Activated T-cell treated with anti-CD3 and anti-CD28 coated beads, Interleukin-2, amount 50 U/mL, for 72 hours (primary cell): Measurements from ENCODE around the gene RLIM. TPM values are rescaled to one million over a fixed set of nuclear protein-coding genes. Genes with fewer than 3 reads are reported as not detected.
A peak's percentile ranks its signal among the peaks of the same experiment; 100 is the strongest.

ENCODE experiments used
- ATAC-seq, 2 donors: fragments of 150-1000 bp; cut with Tn5 transposase; replicated peaks in 1 of 2; 2 replicates each; pipeline ENCODE4 v1.10.0; 2021; ENCODE audit warnings: moderate library complexity in 2 of 2, mild to moderate bottlenecking in 1 of 2
- DNase-seq, 2 donors: peaks; one replicate each; pipeline ENCODE4 v3.0.0; 2021 to 2022; ENCODE audit warnings: mixed read lengths in 1 of 2
- H3K27ac Mint-ChIP-seq: one replicate; pipeline ENCODE4 v1.8.0; 2022; ENCODE audit warnings: mild to moderate bottlenecking, moderate library complexity, mixed read lengths
- H3K27me3 Mint-ChIP-seq: one replicate; pipeline ENCODE4 v1.8.0; 2022; ENCODE audit warnings: low read depth, mixed read lengths
- H3K36me3 Mint-ChIP-seq, 2 donors: one replicate each; pipeline ENCODE4 v1.8.0; 2022; ENCODE audit warnings: mixed read lengths in 2 of 2, mild to moderate bottlenecking in 1 of 2; ENCODE audit not compliant: insufficient read depth in 2 of 2
- H3K4me1 Mint-ChIP-seq: one replicate; pipeline ENCODE4 v1.8.0; 2022; ENCODE audit warnings: low read depth, mixed read lengths
- H3K4me3 Mint-ChIP-seq, 2 donors: one replicate each; pipeline ENCODE4 v1.8.0; 2022; ENCODE audit warnings: mild to moderate bottlenecking in 2 of 2, mixed read lengths in 2 of 2, moderate library complexity in 2 of 2
- H3K9me3 Mint-ChIP-seq, 2 donors: one replicate each; pipeline ENCODE4 v1.8.0; 2022; ENCODE audit warnings: mixed read lengths in 2 of 2
- total RNA-seq, 2 donors: library from RNA; stranded (reverse); gene quantifications; one replicate each; pipeline ENCODE4 v1.2.3, GENCODE V29; 2022

The RLIM gene
- total RNA-seq, 2 donors from 2014 or later = 29.9 to 35.0 TPM

- Mint-ChIP-seq H3K27me3 (no peaks in the 10 kb centered on the region), H3K27ac (peak overlapping the region; percentile 40), H3K4me3 (peak overlapping the region in 1 of 2 donors; percentile 7), H3K36me3 (peaks cover 0 to 5% of the 10 kb centered on the region in 2 donors), H3K4me1 (peaks cover 31% of the 10 kb centered on the region), H3K9me3 (no peaks in the 10 kb centered on the region)
- DNase-seq (no peak), ATAC-seq (peak; percentile 21 to 24)
Observed at GRCh38 chrX:74579597-74580198, 34.7 kb downstream of the RLIM start.

- ATAC-seq (peak; percentile 96 to 98), DNase-seq (peak; percentile 10 to 13)
- Mint-ChIP-seq H3K4me1 (peaks cover 31% of the 10 kb centered on the region), H3K27ac (peak overlapping the region; percentile 77), H3K27me3 (no peaks in the 10 kb centered on the region), H3K4me3 (peak overlapping the region in 1 of 2 donors; percentile 55), H3K36me3 (peaks cover 0 to 5% of the 10 kb centered on the region in 2 donors), H3K9me3 (no peaks in the 10 kb centered on the region)
Observed at GRCh38 chrX:74578137-74578536, 36.3 kb downstream of the RLIM start.

GRCh38 chrX:74557378-74557777 is 57.0 kb downstream of the RLIM start:
- H3K4me3 Mint-ChIP-seq = no peak overlapping the region
- peaks cover 16% of the 10 kb centered on the region for H3K27me3 Mint-ChIP-seq
- H3K9me3 Mint-ChIP-seq = no peaks in the 10 kb centered on the region
- no peaks in the 10 kb centered on the region for H3K36me3 Mint-ChIP-seq
- DNase-seq (no peak), ATAC-seq (peak; percentile 58 to 61)
- H3K27ac Mint-ChIP-seq = no peak overlapping the region
- no peaks in the 10 kb centered on the region for H3K4me1 Mint-ChIP-seq

- Mint-ChIP-seq H3K9me3 (peaks cover 0 to 2% of the 10 kb centered on the region in 2 donors), H3K4me1 (no peaks in the 10 kb centered on the region), H3K36me3 (peaks cover 0 to 3% of the 10 kb centered on the region in 2 donors), H3K4me3 (no peak overlapping the region), H3K27ac (no peak overlapping the region), H3K27me3 (peaks cover 34% of the 10 kb centered on the region)
- DNase-seq = no peak
- ATAC-seq = no peak
Observed at GRCh38 chrX:74551934-74552333, 62.5 kb downstream of the RLIM start.

GRCh38 chrX:74550295-74550802 is 64.1 kb downstream of the RLIM start:
- Mint-ChIP-seq H3K36me3 (peaks cover 0 to 3% of the 10 kb centered on the region in 2 donors), H3K9me3 (peaks cover 0 to 2% of the 10 kb centered on the region in 2 donors), H3K4me1 (no peaks in the 10 kb centered on the region), H3K27ac (no peak overlapping the region), H3K27me3 (peaks cover 28% of the 10 kb centered on the region), H3K4me3 (peak overlapping the region in 1 of 2 donors; percentile 46)
- peak; percentile 83 to 86 for DNase-seq
- peak; percentile 92 to 95 for ATAC-seq

GRCh38 chrX:74546984-74547383 is 67.4 kb downstream of the RLIM start:
- H3K27ac Mint-ChIP-seq = no peak overlapping the region
- ATAC-seq (no peak), DNase-seq (no peak)
- no peak overlapping the region for H3K4me3 Mint-ChIP-seq
- H3K27me3 Mint-ChIP-seq = peaks cover 25% of the 10 kb centered on the region
- H3K4me1 Mint-ChIP-seq = no peaks in the 10 kb centered on the region
- H3K36me3 Mint-ChIP-seq = peaks cover 0 to 3% of the 10 kb centered on the region in 2 donors
- peaks cover 0 to 2% of the 10 kb centered on the region in 2 donors for H3K9me3 Mint-ChIP-seq

- H3K9me3 Mint-ChIP-seq = peaks cover 0 to 2% of the 10 kb centered on the region in 2 donors
- H3K4me1 Mint-ChIP-seq = no peaks in the 10 kb centered on the region
- no peak for ATAC-seq
- no peak for DNase-seq
- no peak overlapping the region for H3K4me3 Mint-ChIP-seq
- peaks cover 0 to 3% of the 10 kb centered on the region in 2 donors for H3K36me3 Mint-ChIP-seq
- no peak overlapping the region for H3K27ac Mint-ChIP-seq
- peaks cover 25% of the 10 kb centered on the region for H3K27me3 Mint-ChIP-seq
Observed at GRCh38 chrX:74545880-74546523, 68.4 kb downstream of the RLIM start.

GRCh38 chrX:74540635-74541249 is 73.7 kb downstream of the RLIM start:
- peaks cover 20% of the 10 kb centered on the region for H3K4me1 Mint-ChIP-seq
- H3K27ac Mint-ChIP-seq = no peak overlapping the region
- DNase-seq = no peak
- H3K9me3 Mint-ChIP-seq = no peaks in the 10 kb centered on the region
- no peaks in the 10 kb centered on the region for H3K36me3 Mint-ChIP-seq
- H3K4me3 Mint-ChIP-seq = peak overlapping the region in 1 of 2 donors; percentile 33
- H3K27me3 Mint-ChIP-seq = peaks cover 22% of the 10 kb centered on the region
- peak; percentile 63 to 67 for ATAC-seq

GRCh38 chrX:74536832-74537371 is 77.5 kb downstream of the RLIM start:
- Mint-ChIP-seq H3K27me3 (peaks cover 24% of the 10 kb centered on the region), H3K4me3 (peak overlapping the region; percentile 75 to 78), H3K9me3 (no peaks in the 10 kb centered on the region), H3K27ac (no peak overlapping the region), H3K4me1 (peaks cover 39% of the 10 kb centered on the region), H3K36me3 (peaks cover 0 to 2% of the 10 kb centered on the region in 2 donors)
- DNase-seq = no peak
- no peak for ATAC-seq

GRCh38 chrX:74536152-74536831 is 78.1 kb downstream of the RLIM start:
- Mint-ChIP-seq H3K36me3 (peaks cover 0 to 2% of the 10 kb centered on the region in 2 donors), H3K4me1 (peaks cover 39% of the 10 kb centered on the region)

GRCh38 chrX:74535408-74536151 is 78.8 kb downstream of the RLIM start:
- Mint-ChIP-seq H3K4me1 (peaks cover 35% of the 10 kb centered on the region), H3K27me3 (peaks cover 30% of the 10 kb centered on the region), H3K4me3 (peak overlapping the region; percentile 75 to 78), H3K36me3 (peaks cover 0 to 2% of the 10 kb centered on the region in 2 donors), H3K27ac (peak overlapping the region; percentile 33), H3K9me3 (no peaks in the 10 kb centered on the region)
- peak; percentile 31 to 35 for ATAC-seq
- peak; percentile 37 to 47 for DNase-seq

More at GRCh38 chrX:74536152-74536831, 78.1 kb downstream of the RLIM start:
- no peak overlapping the region for H3K27ac Mint-ChIP-seq
- H3K9me3 Mint-ChIP-seq = no peaks in the 10 kb centered on the region
- H3K27me3 Mint-ChIP-seq = peaks cover 30% of the 10 kb centered on the region
- peak; percentile 27 to 40 for DNase-seq
- H3K4me3 Mint-ChIP-seq = peak overlapping the region; percentile 75 to 78
- ATAC-seq = peak in 1 of 2 donors; percentile 15
